Common myeloid progenitor, CD34-positive (primary cell): ENCODE measurements around the gene TEDC1.

Experiments used
- CTCF ChIA-PET: fragments of 350-600 bp; sonication (Branson Sonifier 250); formaldehyde crosslinking; loops from one replicate; lab custom pipeline; 2021; ENCODE audit warnings: antibody characterized with exemption; lab: Charles Lee
- POLR2A ChIA-PET: fragments of 350-600 bp; sonication (Branson Sonifier 250); formaldehyde crosslinking; loops from one replicate; lab custom pipeline; 2021; ENCODE audit warnings: antibody characterized with exemption; lab: Charles Lee
- DNase-seq, 3 donors: peaks; one replicate each; pipeline versions ENCODE4 v3.0.0 to v3.0.0-alpha.2; 2013
- H3K27ac ChIP-seq, 2 experiments: 1 replicate in 1 of 2; 2 replicates in 1 of 2; pipeline ENCODE4 v1.7.0; 2013; ENCODE audit warnings: inconsistent platforms in 2 of 2, low read length in 2 of 2, mild to moderate bottlenecking in 2 of 2, low read depth in 1 of 2, moderate library complexity in 1 of 2; ENCODE audit not compliant: severe bottlenecking in 2 of 2, insufficient read depth in 1 of 2, poor library complexity in 1 of 2
- H3K27me3 ChIP-seq, 5 experiments: replicated peaks in 2 of 5; 1 replicate in 3 of 5; 2 replicates in 2 of 5; pipeline versions ENCODE4 v1.6.1 to v1.7.0; 2013; ENCODE audit warnings: low read length in 4 of 5, mild to moderate bottlenecking in 2 of 5, moderate library complexity in 2 of 5, inconsistent platforms in 1 of 5; ENCODE audit not compliant: insufficient read depth in 5 of 5, control insufficient read depth in 4 of 5
- H3K36me3 ChIP-seq, 4 experiments: 1 replicate in 2 of 4; 2 replicates in 2 of 4; pipeline versions ENCODE4 v1.6.1 to v1.7.0; 2013; ENCODE audit warnings: low read length in 3 of 4, control low read depth in 1 of 4, mild to moderate bottlenecking in 1 of 4; ENCODE audit not compliant: control insufficient read depth in 4 of 4, insufficient read depth in 4 of 4
- H3K4me1 ChIP-seq, 4 experiments: 1 replicate in 3 of 4; 2 replicates in 1 of 4; pipeline versions ENCODE4 v1.6.1 to v1.7.1; 2013; ENCODE audit warnings: low read length in 3 of 4, mild to moderate bottlenecking in 3 of 4, control low read depth in 1 of 4, inconsistent platforms in 1 of 4, moderate library complexity in 1 of 4; ENCODE audit not compliant: control insufficient read depth in 4 of 4, insufficient read depth in 4 of 4; ENCODE audit errors: control extremely low read depth in 1 of 4
- H3K4me3 ChIP-seq, 7 experiments: 1 replicate in 4 of 7; 2 replicates in 3 of 7; pipeline versions ENCODE4 v1.5.1 to v1.7.0; 2013; ENCODE audit warnings: mild to moderate bottlenecking in 7 of 7, low read length in 6 of 7, moderate library complexity in 6 of 7, inconsistent platforms in 2 of 7, low read depth in 2 of 7, control low read depth in 1 of 7; ENCODE audit not compliant: insufficient read depth in 4 of 7, control insufficient read depth in 1 of 7; ENCODE audit errors: extremely low read depth in 1 of 7
- H3K9me3 ChIP-seq, 5 experiments: 1 replicate in 4 of 5; 2 replicates in 1 of 5; pipeline versions ENCODE4 v1.6.1 to v1.7.1; 2013; ENCODE audit warnings: low read length in 4 of 5, mild to moderate bottlenecking in 2 of 5, inconsistent platforms in 1 of 5, low read depth in 1 of 5, moderate library complexity in 1 of 5; ENCODE audit not compliant: control insufficient read depth in 4 of 5, insufficient read depth in 2 of 5; ENCODE audit errors: control extremely low read depth in 1 of 5
- WGBS: methylation state at CpG from one replicate; pipeline ENCODE4 v1.1.5; 2013; ENCODE audit not compliant: insufficient coverage; 5-methylcytosine and 5-hydroxymethylcytosine counted together

The TEDC1 gene

DNA sequence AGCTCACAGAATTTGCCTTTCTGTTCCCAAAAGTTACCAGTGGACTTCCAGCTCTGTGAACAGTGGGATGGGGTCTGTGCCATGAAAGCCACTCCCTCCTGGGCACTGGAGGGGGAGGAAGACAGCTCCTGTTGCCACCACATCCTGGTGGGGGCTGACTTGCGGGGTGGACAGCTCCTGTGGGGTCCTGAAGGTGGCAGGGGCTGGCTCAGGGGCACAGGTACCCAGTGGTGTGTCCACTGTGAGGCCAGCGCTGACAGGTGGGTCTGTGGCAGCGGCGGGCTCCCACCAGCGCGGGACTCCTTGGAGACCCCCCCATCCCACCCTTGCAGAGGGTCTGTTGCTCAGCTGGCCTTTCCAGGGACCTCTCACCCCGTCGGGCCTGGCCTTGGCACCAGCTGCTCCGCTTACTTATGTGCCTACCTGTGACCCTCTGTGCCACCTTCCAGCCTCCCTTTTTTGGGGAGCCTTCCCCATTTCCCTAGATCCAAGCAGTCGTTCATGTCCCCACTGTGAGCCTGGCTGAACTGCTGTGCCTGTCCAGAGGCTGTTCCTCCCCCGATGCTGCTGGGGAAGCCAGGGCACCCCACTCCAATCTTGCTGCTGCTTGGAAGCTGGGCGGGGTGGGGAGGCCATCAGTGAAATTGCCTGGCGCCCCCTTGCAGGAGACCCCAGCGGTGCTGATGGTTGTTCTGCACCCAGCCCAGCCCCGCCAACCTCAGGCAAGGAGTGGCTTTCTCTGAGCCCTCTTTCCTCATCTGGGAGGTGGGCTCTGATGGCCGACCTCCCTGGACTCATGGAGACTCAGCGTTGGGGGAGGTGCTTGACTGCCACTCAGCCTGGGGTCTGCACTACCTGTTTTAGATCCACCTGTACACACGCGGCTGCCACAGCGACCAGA, 2.2 kb downstream of the TEDC1 start:
- 95% methylated on average over 12 of the region's 20 CpGs for WGBS
- H3K27me3 ChIP-seq, result peaks cover 0 to 5% (median 0%) of the 10 kb centered on the region in 5 experiments
- H3K27ac ChIP-seq, result no peak overlapping the region
- H3K9me3 ChIP-seq, result no peaks in the 10 kb centered on the region
- CTCF ChIA-PET, result interaction anchor here (1.5 to 5.2 kb wide), 3 partner anchors 11 to 120 kb away, joined by 3 to 68 read pairs (median 21); no protein-coding TSS in a partner anchor
- no peak for DNase-seq
- no peak overlapping the region for H3K4me3 ChIP-seq
- POLR2A ChIA-PET, result no interaction called here
- H3K4me1 ChIP-seq, result peaks cover 0 to 31% (median 28%) of the 10 kb centered on the region in 4 experiments
- peaks cover 2 to 16% (median 6%) of the 10 kb centered on the region in 4 experiments for H3K36me3 ChIP-seq

DNA sequence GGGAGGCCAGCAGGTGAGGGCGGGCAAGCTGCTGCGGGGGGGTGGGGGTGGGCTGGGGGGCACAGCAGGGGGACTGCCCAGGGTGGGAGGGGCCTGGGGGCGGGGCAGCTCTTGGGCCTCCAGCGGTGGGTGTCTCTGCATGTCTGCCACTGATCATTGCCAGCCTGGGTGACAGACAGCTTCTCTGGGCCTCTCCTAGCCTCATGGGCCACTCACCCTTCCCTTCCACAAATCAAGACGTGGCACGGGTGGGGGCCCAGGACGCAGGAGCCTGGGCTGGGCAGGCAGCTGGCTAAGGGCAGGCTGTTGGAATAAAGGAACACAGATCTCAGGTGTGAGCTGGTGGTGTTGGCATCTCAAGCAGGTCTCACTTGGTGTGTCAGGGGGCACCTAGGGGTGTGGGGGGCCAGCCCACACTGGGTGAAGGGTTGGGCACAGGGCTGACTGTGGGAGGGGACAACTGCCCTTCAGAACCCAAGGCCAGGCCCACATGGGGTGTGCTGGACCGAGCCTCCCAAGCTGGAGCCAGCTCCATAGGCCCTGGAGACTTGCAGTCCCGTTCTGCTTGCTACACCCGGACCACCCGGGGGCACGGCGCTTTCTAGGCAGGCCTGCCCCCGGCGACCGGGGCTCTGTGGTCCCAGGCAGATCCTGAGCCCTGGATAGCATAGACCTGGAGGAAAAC, 3.0 kb downstream of the TEDC1 start:
- H3K27me3 ChIP-seq, result no peaks in the 10 kb centered on the region
- H3K4me1 ChIP-seq, result peaks cover 0 to 23% (median 20%) of the 10 kb centered on the region in 4 experiments
- no peaks in the 10 kb centered on the region for H3K9me3 ChIP-seq
- ChIA-PET CTCF (interaction anchor here (3.4 kb wide), 1 partner anchor 12 kb away, joined by 21 read pairs; no protein-coding TSS in a partner anchor), POLR2A (no interaction called here)
- WGBS, result 95% methylated on average over 13 of the region's 16 CpGs
- no peak overlapping the region for H3K4me3 ChIP-seq
- H3K27ac ChIP-seq, result no peak overlapping the region
- peaks cover 2 to 16% (median 6%) of the 10 kb centered on the region in 4 experiments for H3K36me3 ChIP-seq
- no peak for DNase-seq

DNA sequence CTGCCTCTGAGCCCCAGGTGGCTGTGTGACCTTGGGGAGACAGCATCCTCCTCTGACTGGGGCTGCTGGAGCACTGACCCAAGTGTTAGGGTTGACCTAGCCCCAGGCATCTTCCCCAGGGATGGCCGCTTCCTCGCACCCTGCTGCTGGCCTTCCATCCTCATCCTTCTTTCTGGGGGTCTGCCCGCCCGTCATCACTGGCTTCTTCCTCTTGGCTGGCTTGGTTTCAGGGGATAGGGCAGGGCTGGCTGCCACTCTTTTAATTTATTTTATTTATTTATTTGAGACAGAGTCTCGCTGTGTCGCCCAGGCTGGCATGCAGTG, 3.5 kb downstream of the TEDC1 start:
- no peak for DNase-seq
- Histone ChIP-seq H3K9me3 (no peaks in the 10 kb centered on the region), H3K36me3 (peaks cover 2 to 16% (median 6%) of the 10 kb centered on the region in 4 experiments), H3K4me1 (peaks cover 0 to 18% (median 15%) of the 10 kb centered on the region in 4 experiments), H3K4me3 (no peak overlapping the region), H3K27ac (no peak overlapping the region), H3K27me3 (no peaks in the 10 kb centered on the region)
- 98% methylated on average over 5 of the region's 6 CpGs for WGBS
- POLR2A ChIA-PET, result no interaction called here
- CTCF ChIA-PET, result interaction anchor here (3.4 kb wide), 1 partner anchor 13 kb away, joined by 21 read pairs; no protein-coding TSS in a partner anchor

DNA sequence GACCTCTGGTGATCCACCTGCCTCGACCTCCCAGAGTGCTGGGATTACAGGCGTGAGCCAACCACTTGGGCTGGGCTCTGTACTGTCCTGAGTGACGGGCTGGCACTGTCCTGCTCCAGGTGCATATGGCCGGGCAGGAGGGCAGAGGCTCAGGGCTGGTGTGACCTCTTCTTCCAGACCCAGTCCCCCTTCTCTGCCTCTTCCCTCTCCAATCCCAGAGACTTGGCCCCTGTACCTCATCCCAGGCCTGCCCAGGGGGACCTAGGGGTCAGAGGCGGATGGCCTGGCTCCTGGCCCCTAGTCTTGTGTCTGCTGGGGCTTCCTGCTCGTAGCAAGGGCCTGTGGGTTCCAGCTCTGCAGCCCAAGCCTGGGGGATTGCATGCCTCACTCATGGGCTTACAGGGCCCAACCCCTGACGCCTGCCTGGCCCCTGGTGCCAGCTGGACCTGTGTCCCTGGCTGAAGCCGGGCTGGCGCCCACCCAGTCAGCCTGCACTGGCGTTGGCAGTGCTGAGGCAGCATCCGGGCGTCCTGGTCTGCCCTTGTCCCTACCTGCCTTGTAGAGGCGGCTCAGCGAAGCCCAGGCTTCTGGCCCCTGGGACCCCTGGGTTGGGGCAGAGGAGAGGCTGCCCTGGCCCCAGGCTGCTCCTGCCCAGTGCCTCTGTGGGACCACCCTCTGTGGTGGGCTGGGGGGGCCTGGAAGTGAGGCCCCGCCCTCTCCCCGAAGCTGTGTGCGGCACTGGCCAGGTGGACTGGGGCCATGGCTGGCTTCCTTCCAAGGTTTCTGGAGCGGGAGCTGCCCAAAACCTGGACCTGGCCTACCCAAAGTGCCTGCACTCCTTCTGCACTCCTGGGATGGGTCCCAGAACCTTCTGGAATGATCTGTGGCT, 4.3 kb downstream of the TEDC1 start:
- ChIA-PET CTCF (no interaction called here), POLR2A (no interaction called here)
- WGBS, result 99% methylated on average over 18 of the region's 18 CpGs
- no peaks in the 10 kb centered on the region for H3K27me3 ChIP-seq
- no peak overlapping the region for H3K27ac ChIP-seq
- no peaks in the 10 kb centered on the region for H3K9me3 ChIP-seq
- peaks cover 0 to 11% (median 8%) of the 10 kb centered on the region in 4 experiments for H3K4me1 ChIP-seq
- peaks cover 2 to 16% (median 7%) of the 10 kb centered on the region in 4 experiments for H3K36me3 ChIP-seq
- H3K4me3 ChIP-seq, result no peak overlapping the region
- DNase-seq, result no peak

DNA sequence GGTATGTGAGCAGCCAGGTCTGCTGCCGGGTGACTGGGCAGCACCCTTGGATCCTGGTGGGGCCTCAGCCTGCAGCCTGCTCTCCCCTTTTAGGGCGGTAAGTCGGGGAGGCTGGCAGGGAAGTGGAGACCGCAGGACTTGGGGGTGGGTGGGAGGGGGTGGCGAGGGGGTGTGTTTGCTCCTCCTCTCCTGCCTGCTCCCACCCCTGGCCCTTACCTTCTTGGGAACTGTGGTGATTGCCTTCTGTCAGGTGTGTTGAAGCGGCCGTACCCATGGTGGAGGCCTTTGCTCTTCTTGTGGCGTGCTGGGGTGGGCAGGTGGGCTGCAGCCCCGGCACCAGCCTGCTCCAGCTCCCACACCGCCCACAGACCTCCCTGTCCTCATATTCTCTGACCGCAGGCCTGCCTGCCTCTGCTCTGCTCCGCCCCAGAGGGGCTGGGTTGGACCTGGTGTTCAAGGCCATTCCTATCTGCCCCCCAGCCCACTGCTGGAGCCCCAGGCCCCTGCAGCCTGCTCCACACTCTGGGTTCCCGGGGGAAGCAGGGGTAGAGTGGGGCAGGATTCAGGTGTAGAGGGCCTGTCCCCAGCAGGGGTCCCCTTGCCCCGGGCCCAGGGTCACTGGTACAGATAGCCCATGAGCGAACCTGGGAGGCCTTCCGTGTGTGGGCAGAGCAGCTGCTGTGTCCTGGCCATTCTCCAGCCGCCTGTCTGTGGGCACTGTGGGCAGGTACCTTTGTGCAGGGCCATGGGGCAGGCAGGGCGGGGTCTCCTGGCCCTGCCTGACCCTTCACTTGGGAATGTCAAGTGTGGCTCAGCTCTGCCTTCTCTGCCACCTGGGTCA, 5.2 kb downstream of the TEDC1 start:
- peaks cover 2 to 16% (median 7%) of the 10 kb centered on the region in 4 experiments for H3K36me3 ChIP-seq
- 90% methylated on average over 12 of the region's 18 CpGs for WGBS
- POLR2A ChIA-PET, result no interaction called here
- H3K27ac ChIP-seq, result no peak overlapping the region
- H3K27me3 ChIP-seq, result no peaks in the 10 kb centered on the region
- CTCF ChIA-PET, result no interaction called here
- H3K4me1 ChIP-seq, result peaks cover 0 to 10% (median 7%) of the 10 kb centered on the region in 4 experiments
- no peak for DNase-seq
- H3K9me3 ChIP-seq, result no peaks in the 10 kb centered on the region
- H3K4me3 ChIP-seq, result no peak overlapping the region
